ENCODE results near the gene CWC27. TPM values are rescaled to one million over a fixed set of nuclear protein-coding genes. Genes with fewer than 3 reads are reported as not detected.
A peak's percentile ranks its signal among the peaks of the same experiment; 100 is the strongest.
"Not testable (repeated sequence)": the region's sequence is repeated elsewhere in the genome, so short reads cannot be mapped to it uniquely, and the experiment has no call there.

Gene CWC27
- polyA plus RNA-seq, 1 donor: 20.8 TPM

- no peak overlapping the region for H3K4me3 ChIP-seq (ENCODE audit: low read length)
- 100% methylated on average over 1 of the region's 2 CpGs for WGBS (ENCODE audit: insufficient coverage, low lambda C conversion rate)
These were observed 127.0 kb downstream of the CWC27 start for GRCh38 chr5:64895748-64896147.

GRCh38 chr5:64899838-64900237 is 131.1 kb downstream of the CWC27 start:
- DNase-seq: no peak
- no peak overlapping the region for H3K4me3 ChIP-seq (ENCODE audit: low read length)
- H3K36me3 ChIP-seq (ENCODE audit: control insufficient read depth, insufficient read depth, low read length): no peaks in the 10 kb centered on the region
- H3K27ac ChIP-seq (ENCODE audit: low read length): no peak overlapping the region
- no peaks in the 10 kb centered on the region for H3K4me1 ChIP-seq (ENCODE audit: control insufficient read depth, insufficient read depth, low read length)
- no peaks in the 10 kb centered on the region for H3K27me3 ChIP-seq (ENCODE audit: control insufficient read depth, insufficient read depth, low read length)
- WGBS (ENCODE audit: insufficient coverage, low lambda C conversion rate): no CpG with 5 or more reads among the region's 1 CpG
- H3K9me3 ChIP-seq (ENCODE audit: control insufficient read depth, low read depth, low read length): no peaks in the 10 kb centered on the region

More at GRCh38 chr5:64895748-64896147, 127.0 kb downstream of the CWC27 start:
- Histone ChIP-seq H3K27ac (ENCODE audit: low read length) (no peak overlapping the region), H3K27me3 (ENCODE audit: control insufficient read depth, insufficient read depth, low read length) (no peaks in the 10 kb centered on the region), H3K4me1 (ENCODE audit: control insufficient read depth, insufficient read depth, low read length) (no peaks in the 10 kb centered on the region), H3K9me3 (ENCODE audit: control insufficient read depth, low read depth, low read length) (no peaks in the 10 kb centered on the region), H3K36me3 (ENCODE audit: control insufficient read depth, insufficient read depth, low read length) (no peaks in the 10 kb centered on the region)
- DNase-seq: no peak

GRCh38 chr5:64900618-64901017 is 131.9 kb downstream of the CWC27 start:
- no peaks in the 10 kb centered on the region for H3K4me1 ChIP-seq (ENCODE audit: control insufficient read depth, insufficient read depth, low read length)
- no peaks in the 10 kb centered on the region for H3K9me3 ChIP-seq (ENCODE audit: control insufficient read depth, low read depth, low read length)
- no CpG with 5 or more reads among the region's 2 CpGs for WGBS (ENCODE audit: insufficient coverage, low lambda C conversion rate)
- no peak overlapping the region for H3K27ac ChIP-seq (ENCODE audit: low read length)
- peak; percentile 2 to 11 for DNase-seq
- no peak overlapping the region for H3K4me3 ChIP-seq (ENCODE audit: low read length)
- no peaks in the 10 kb centered on the region for H3K27me3 ChIP-seq (ENCODE audit: control insufficient read depth, insufficient read depth, low read length)
- no peaks in the 10 kb centered on the region for H3K36me3 ChIP-seq (ENCODE audit: control insufficient read depth, insufficient read depth, low read length)

- DNase-seq; H3K27ac ChIP-seq (ENCODE audit: low read length); H3K9me3 ChIP-seq (ENCODE audit: control insufficient read depth, low read depth, low read length); H3K27me3 ChIP-seq (ENCODE audit: control insufficient read depth, insufficient read depth, low read length); H3K4me3 ChIP-seq (ENCODE audit: low read length); H3K36me3 ChIP-seq (ENCODE audit: control insufficient read depth, insufficient read depth, low read length); H3K4me1 ChIP-seq (ENCODE audit: control insufficient read depth, insufficient read depth, low read length): not testable (repeated sequence)
These were observed 138.7 kb downstream of the CWC27 start for GRCh38 chr5:64907399-64907798.

- peaks cover 7% of the 10 kb centered on the region for H3K9me3 ChIP-seq (ENCODE audit: control insufficient read depth, low read depth, low read length)
- DNase-seq: no peak
- H3K36me3 ChIP-seq (ENCODE audit: control insufficient read depth, insufficient read depth, low read length): peaks cover 6% of the 10 kb centered on the region
- WGBS (ENCODE audit: insufficient coverage, low lambda C conversion rate): 100% methylated on average over 1 of the region's 5 CpGs
- H3K27me3 ChIP-seq (ENCODE audit: control insufficient read depth, insufficient read depth, low read length): no peaks in the 10 kb centered on the region
- no peaks in the 10 kb centered on the region for H3K4me1 ChIP-seq (ENCODE audit: control insufficient read depth, insufficient read depth, low read length)
- H3K4me3 ChIP-seq (ENCODE audit: low read length): no peak overlapping the region
- no peak overlapping the region for H3K27ac ChIP-seq (ENCODE audit: low read length)
These were observed 145.7 kb downstream of the CWC27 start for GRCh38 chr5:64914396-64914795.

GRCh38 chr5:64918083-64918482 is 149.4 kb downstream of the CWC27 start:
- no peak for DNase-seq
- WGBS (ENCODE audit: insufficient coverage, low lambda C conversion rate): no CpG with 5 or more reads among the region's 1 CpG
- H3K27ac ChIP-seq (ENCODE audit: low read length): no peak overlapping the region
- H3K27me3 ChIP-seq (ENCODE audit: control insufficient read depth, insufficient read depth, low read length): no peaks in the 10 kb centered on the region
- H3K36me3 ChIP-seq (ENCODE audit: control insufficient read depth, insufficient read depth, low read length): no peaks in the 10 kb centered on the region
- H3K4me1 ChIP-seq (ENCODE audit: control insufficient read depth, insufficient read depth, low read length): no peaks in the 10 kb centered on the region
- H3K4me3 ChIP-seq (ENCODE audit: low read length): no peak overlapping the region
- peaks cover 3% of the 10 kb centered on the region for H3K9me3 ChIP-seq (ENCODE audit: control insufficient read depth, low read depth, low read length)

- no peaks in the 10 kb centered on the region for H3K36me3 ChIP-seq (ENCODE audit: control insufficient read depth, insufficient read depth, low read length)
- DNase-seq: no peak
- no peaks in the 10 kb centered on the region for H3K4me1 ChIP-seq (ENCODE audit: control insufficient read depth, insufficient read depth, low read length)
- no CpG with 5 or more reads among the region's 2 CpGs for WGBS (ENCODE audit: insufficient coverage, low lambda C conversion rate)
- H3K4me3 ChIP-seq (ENCODE audit: low read length): no peak overlapping the region
- H3K27me3 ChIP-seq (ENCODE audit: control insufficient read depth, insufficient read depth, low read length): no peaks in the 10 kb centered on the region
- no peak overlapping the region for H3K27ac ChIP-seq (ENCODE audit: low read length)
- H3K9me3 ChIP-seq (ENCODE audit: control insufficient read depth, low read depth, low read length): peaks cover 3% of the 10 kb centered on the region
These were observed 152.7 kb downstream of the CWC27 start for GRCh38 chr5:64921386-64921785.

- WGBS (ENCODE audit: insufficient coverage, low lambda C conversion rate): 93% methylated on average over 3 of the region's 6 CpGs
- Histone ChIP-seq H3K9me3 (ENCODE audit: control insufficient read depth, low read depth, low read length) (peaks cover 3% of the 10 kb centered on the region), H3K27ac (ENCODE audit: low read length) (no peak overlapping the region), H3K36me3 (ENCODE audit: control insufficient read depth, insufficient read depth, low read length) (no peaks in the 10 kb centered on the region), H3K27me3 (ENCODE audit: control insufficient read depth, insufficient read depth, low read length) (no peaks in the 10 kb centered on the region), H3K4me1 (ENCODE audit: control insufficient read depth, insufficient read depth, low read length) (no peaks in the 10 kb centered on the region), H3K4me3 (ENCODE audit: low read length) (no peak overlapping the region)
- no peak for DNase-seq
These were observed 154.5 kb downstream of the CWC27 start for GRCh38 chr5:64923151-64923685.

GRCh38 chr5:64925123-64925522 is 156.4 kb downstream of the CWC27 start:
- Histone ChIP-seq H3K9me3 (ENCODE audit: control insufficient read depth, low read depth, low read length) (no peaks in the 10 kb centered on the region), H3K4me3 (ENCODE audit: low read length) (no peak overlapping the region), H3K27me3 (ENCODE audit: control insufficient read depth, insufficient read depth, low read length) (no peaks in the 10 kb centered on the region), H3K27ac (ENCODE audit: low read length) (no peak overlapping the region), H3K36me3 (ENCODE audit: control insufficient read depth, insufficient read depth, low read length) (no peaks in the 10 kb centered on the region), H3K4me1 (ENCODE audit: control insufficient read depth, insufficient read depth, low read length) (no peaks in the 10 kb centered on the region)
- DNase-seq: no peak
- WGBS (ENCODE audit: insufficient coverage, low lambda C conversion rate): no CpG with 5 or more reads among the region's 1 CpG

- no peak for DNase-seq
- Histone ChIP-seq H3K36me3 (ENCODE audit: control insufficient read depth, insufficient read depth, low read length) (no peaks in the 10 kb centered on the region), H3K9me3 (ENCODE audit: control insufficient read depth, low read depth, low read length) (no peaks in the 10 kb centered on the region), H3K27me3 (ENCODE audit: control insufficient read depth, insufficient read depth, low read length) (no peaks in the 10 kb centered on the region), H3K27ac (ENCODE audit: low read length) (no peak overlapping the region), H3K4me1 (ENCODE audit: control insufficient read depth, insufficient read depth, low read length) (no peaks in the 10 kb centered on the region), H3K4me3 (ENCODE audit: low read length) (no peak overlapping the region)
- WGBS (ENCODE audit: insufficient coverage, low lambda C conversion rate): no CpG with 5 or more reads among the region's 1 CpG
These were observed 161.1 kb downstream of the CWC27 start for GRCh38 chr5:64929833-64930232.

GRCh38 chr5:64930672-64931318 is 162.1 kb downstream of the CWC27 start:
- Histone ChIP-seq H3K27ac (ENCODE audit: low read length) (no peak overlapping the region), H3K27me3 (ENCODE audit: control insufficient read depth, insufficient read depth, low read length) (no peaks in the 10 kb centered on the region), H3K4me3 (ENCODE audit: low read length) (no peak overlapping the region), H3K4me1 (ENCODE audit: control insufficient read depth, insufficient read depth, low read length) (no peaks in the 10 kb centered on the region), H3K9me3 (ENCODE audit: control insufficient read depth, low read depth, low read length) (no peaks in the 10 kb centered on the region), H3K36me3 (ENCODE audit: control insufficient read depth, insufficient read depth, low read length) (no peaks in the 10 kb centered on the region)
- 100% methylated on average over 1 of the region's 2 CpGs for WGBS (ENCODE audit: insufficient coverage, low lambda C conversion rate)
- no peak for DNase-seq

Measured in large intestine (tissue), 3 donors.